Hypothalamus (tissue), 51 donors: Measurements from ENCODE around the gene TLR9.

Experiments
- DNase-seq, 51 donors: peaks; one replicate each; lab custom pipeline; 2025; lab: John Stamatoyannopoulos, UW

Gene TLR9

GRCh38 chr3:52234516-52235447 is 9.3 kb upstream of the TLR9 start:
- no peak for DNase-seq

- peak in 26 of 51 donors; percentile 14 to 66 (median 42) for DNase-seq
These were observed 8.5 kb upstream of the TLR9 start for GRCh38 chr3:52233968-52234367.

GRCh38 chr3:52233108-52233591 is 7.7 kb upstream of the TLR9 start:
- no peak for DNase-seq

- no peak for DNase-seq
These were observed 7.0 kb upstream of the TLR9 start for GRCh38 chr3:52232279-52233107.

GRCh38 chr3:52231502-52232278 is 6.2 kb upstream of the TLR9 start:
- peak in 21 of 51 donors; percentile 16 to 63 (median 31) for DNase-seq

GRCh38 chr3:52230889-52231499 is 5.5 kb upstream of the TLR9 start:
- no peak for DNase-seq

- no peak for DNase-seq
These were observed 5.0 kb upstream of the TLR9 start for GRCh38 chr3:52230461-52230860.

- no peak for DNase-seq
These were observed 4.2 kb upstream of the TLR9 start for GRCh38 chr3:52229656-52230055.

GRCh38 chr3:52228751-52229291 is 3.4 kb upstream of the TLR9 start:
- DNase-seq: no peak

DNA sequence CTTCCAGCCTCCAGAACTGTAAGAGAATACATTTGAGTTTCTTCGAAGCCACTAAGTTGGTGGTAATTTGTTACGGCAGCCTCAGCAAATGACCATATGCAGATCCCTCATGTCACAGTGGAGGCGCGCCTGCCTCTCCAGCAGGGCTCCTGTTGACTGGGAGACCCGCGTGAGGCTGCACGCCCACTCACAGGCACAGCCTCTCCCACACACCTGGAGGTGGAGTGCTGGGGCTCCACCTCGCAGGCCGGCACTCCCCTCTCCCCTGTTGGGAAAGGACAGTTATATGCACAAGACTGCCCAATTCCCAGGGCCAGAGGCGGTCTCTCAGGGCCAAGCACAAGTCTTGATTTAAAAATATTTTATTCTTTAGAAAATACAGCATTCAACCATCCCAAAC is 2.8 kb upstream of the TLR9 start:
- DNase-seq: no peak

GRCh38 chr3:52227766-52228165 is 2.3 kb upstream of the TLR9 start:
- DNase-seq: no peak

- no peak for DNase-seq
These were observed 1.7 kb upstream of the TLR9 start for GRCh38 chr3:52227117-52227516.

DNA sequence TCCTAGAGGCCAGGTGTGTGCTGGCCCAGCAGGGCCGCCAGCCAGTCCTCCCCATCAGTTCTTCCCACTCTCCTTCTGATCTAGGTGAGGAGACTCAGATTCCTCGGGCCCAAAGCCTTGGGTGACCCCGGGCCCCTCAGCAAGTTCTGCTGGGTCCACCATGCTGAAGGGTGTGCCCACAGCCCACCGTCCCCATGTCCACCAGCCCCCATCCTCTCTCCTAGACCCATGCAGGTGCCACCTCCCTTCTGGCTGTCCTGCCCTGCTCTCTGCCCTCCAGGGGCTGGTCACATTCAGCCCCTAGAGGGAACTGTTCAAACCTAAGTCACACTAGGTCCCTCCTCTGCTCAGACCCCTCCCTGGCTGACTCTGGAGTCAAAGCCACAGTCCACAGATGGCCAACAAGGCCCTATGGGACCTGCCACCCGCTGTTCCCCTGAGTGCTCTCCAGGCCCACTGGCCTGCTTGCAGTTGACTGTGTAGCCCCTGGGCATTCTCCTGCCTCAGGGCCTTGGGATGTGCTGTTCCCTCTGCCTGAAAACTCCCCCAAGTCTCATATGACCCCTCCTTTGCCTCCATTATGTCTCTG is 878 bp upstream of the TLR9 start:
- DNase-seq: no peak

DNA sequence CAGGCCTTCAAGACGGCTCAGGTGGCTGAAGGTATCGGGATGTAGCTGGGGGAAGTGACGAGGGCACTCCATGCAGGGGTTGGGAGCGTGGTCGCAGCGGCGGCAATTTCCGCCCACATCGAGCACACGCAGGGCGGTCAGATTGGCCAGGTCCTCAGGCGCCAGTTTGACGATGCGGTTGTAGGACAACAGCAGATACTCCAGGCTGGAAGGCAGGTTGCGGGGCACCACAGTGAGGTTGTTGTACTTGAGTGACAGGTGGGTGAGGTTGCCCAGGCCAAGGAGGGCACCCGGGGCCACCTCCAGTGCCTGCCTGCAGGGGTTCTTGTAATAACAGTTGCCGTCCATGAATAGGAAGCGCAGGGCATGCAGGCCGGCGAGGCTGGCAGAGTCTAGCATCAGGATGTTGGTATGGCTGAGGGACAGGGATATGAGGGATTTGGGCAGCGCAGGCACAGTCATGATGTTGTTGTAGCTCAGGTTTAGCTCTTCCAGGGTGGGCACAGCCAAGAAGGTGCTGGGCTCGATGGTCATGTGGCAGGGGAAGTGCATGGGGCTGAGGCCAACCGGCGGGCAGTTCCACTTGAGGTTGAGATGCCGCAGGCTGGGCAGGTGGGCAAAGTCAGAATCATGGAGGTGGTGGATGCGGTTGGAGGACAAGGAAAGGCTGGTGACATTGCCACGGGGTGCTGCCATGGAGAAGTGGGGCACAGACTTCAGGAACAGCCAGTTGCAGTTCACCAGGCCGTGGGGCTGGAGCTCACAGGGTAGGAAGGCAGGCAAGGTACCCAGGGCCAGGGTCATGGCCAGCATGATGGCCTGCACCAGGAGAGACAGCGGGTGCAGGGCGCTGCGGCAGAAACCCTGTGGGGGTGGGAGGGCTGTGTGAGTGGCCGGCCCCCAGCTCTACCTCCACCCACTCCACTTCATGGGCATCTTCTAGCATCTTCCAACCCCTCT is 1.7 kb downstream of the TLR9 start:
- no peak for DNase-seq

- DNase-seq: no peak
These were observed 2.9 kb downstream of the TLR9 start for GRCh38 chr3:52222319-52223221.

DNA sequence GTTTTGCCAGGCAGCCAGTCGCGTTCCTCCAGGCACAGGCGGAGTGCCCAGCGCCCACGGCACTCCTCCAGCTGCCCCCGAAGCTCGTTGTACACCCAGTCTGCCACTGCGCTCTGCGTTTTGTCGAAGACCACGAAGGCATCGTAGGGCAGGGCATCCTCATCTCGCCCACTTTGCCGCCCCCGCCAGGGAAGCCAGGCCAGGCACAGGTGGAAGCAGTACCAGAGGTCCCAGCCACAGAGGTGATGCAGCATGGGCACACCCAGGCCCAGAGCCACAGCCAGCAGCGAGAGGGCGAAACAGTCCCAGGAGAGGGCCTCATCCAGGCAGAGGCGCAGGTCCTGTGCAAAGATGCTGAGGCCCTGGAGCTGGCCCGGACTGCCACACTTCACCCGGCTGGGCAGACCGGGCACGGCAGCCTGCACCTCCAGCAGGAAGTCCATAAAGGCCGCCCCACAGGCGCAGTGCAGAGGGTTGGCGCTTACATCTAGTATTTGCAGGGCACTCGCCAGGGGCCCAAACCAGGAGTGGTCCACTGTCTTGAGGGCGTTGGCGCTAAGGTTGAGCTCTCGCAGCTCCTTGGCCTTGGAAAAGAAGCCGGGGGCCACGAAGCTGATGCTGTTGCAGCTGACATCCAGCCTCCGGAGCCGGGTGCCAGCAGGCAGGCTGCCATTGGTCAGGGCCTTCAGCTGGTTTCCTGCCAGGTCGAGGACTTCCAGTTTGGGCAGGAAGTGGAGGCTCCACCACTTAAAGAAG is 3.7 kb downstream of the TLR9 start:
- DNase-seq: peak in 2 of 51 donors; percentile 12 to 17
